AG10803 (cell line): ENCODE measurements around the gene ARHGAP45.

Experiments used
- DNase-seq: peaks from one replicate; pipeline ENCODE4 v3.0.0; 2010; ENCODE audit warnings: low read depth
- H3K4me3 ChIP-seq: 2 replicates; pipeline ENCODE4 v1.5.1; 2011; ENCODE audit warnings: mild to moderate bottlenecking, low read length, control low read depth
- TF ChIP-seq, protein P1 (sequence below): conservative IDR thresholded peaks from 2 replicates; pipeline ENCODE4 v1.5.1; 2011; ENCODE audit warnings: mild to moderate bottlenecking, low read length, control low read depth, inconsistent platforms

Gene ARHGAP45

DNA sequence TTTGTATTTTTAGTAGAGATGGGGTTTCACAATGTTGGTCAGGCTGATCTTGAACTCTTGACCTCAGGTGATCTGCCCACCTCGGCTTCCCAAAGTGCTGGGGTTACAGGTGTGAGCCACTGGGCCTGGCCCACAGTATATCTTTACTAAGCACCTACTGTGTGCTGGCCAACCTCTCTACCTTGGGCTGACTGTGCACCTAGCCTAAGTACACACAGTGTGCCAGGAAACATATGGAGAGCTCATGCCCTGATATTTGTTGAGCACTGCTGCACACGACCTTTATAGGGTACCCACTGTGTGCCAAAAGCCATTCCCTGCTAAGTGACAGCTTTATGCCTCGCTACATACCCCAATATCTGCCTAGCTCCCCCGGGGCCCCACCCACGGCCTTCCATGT is 6.3 kb upstream of the ARHGAP45 start:
- TF ChIP-seq, protein P1, sequence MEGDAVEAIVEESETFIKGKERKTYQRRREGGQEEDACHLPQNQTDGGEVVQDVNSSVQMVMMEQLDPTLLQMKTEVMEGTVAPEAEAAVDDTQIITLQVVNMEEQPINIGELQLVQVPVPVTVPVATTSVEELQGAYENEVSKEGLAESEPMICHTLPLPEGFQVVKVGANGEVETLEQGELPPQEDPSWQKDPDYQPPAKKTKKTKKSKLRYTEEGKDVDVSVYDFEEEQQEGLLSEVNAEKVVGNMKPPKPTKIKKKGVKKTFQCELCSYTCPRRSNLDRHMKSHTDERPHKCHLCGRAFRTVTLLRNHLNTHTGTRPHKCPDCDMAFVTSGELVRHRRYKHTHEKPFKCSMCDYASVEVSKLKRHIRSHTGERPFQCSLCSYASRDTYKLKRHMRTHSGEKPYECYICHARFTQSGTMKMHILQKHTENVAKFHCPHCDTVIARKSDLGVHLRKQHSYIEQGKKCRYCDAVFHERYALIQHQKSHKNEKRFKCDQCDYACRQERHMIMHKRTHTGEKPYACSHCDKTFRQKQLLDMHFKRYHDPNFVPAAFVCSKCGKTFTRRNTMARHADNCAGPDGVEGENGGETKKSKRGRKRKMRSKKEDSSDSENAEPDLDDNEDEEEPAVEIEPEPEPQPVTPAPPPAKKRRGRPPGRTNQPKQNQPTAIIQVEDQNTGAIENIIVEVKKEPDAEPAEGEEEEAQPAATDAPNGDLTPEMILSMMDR, result no peak
- DNase-seq, result no peak
- H3K4me3 ChIP-seq, result no peak overlapping the region

DNA sequence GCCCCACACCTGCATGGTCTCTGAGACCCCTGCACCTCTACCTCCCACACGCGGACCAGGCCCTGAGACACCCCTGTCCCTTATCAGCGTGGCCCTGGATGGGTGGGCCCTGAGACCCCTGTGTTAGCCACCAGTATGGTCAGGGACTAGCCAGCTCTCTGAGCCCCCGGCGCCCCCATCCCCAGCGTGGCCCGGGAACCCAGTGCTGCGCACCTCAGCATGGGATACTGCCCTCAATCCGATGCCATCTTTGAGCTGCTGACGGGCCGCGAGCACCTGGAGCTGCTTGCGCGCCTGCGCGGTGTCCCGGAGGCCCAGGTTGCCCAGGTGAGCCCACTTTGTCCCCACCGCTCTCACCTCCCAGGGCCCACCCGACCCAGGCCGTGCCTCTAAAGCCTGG is 5.0 kb upstream of the ARHGAP45 start:
- DNase-seq, result no peak
- TF ChIP-seq, protein P1, result no peak
- no peak overlapping the region for H3K4me3 ChIP-seq

DNA sequence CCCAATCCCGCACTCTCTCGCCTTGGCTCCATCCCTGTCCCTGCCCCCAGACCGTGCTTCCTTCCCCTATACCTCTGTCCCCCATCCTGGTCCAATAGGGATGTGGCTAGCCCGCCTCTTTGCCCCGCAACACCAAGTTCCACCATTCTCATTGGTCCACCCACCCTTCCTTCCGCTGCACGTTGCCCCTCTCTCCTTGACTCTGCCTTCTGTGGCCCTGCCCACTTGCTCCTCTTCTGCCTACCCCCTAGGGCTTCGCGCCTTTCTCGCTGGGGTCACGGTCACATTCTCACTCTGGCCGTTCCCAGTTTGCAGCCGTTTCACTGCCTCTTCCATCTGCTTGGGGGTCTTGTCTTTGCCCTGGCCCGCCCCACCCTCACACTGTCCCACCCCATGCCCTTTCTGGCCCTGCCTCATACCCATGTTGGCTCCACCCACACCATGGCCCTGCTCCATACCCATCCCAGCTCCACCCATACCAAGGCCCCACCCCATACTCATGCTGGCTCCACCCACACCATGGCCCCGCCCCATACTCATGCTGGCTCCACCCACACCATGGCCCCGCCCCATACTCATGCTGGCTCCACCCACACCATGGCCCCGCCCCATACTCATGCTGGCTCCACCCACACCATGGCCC is 4.5 kb upstream of the ARHGAP45 start:
- DNase-seq, result no peak
- no peak overlapping the region for H3K4me3 ChIP-seq
- TF ChIP-seq, protein P1, result no peak

GRCh38 chr19:1063030-1063908 is 3.7 kb upstream of the ARHGAP45 start:
- no peak overlapping the region for H3K4me3 ChIP-seq
- TF ChIP-seq, protein P1, result no peak
- no peak for DNase-seq

- no peak overlapping the region for H3K4me3 ChIP-seq
- TF ChIP-seq, protein P1, result no peak
- DNase-seq, result no peak
Observed at GRCh38 chr19:1063909-1064660, 2.9 kb upstream of the ARHGAP45 start.

- no peak overlapping the region for H3K4me3 ChIP-seq
- TF ChIP-seq, protein P1, result peak; percentile 49
- DNase-seq, result peak; percentile 54
Observed at GRCh38 chr19:1064661-1065605, 2.0 kb upstream of the ARHGAP45 start.
